HepG2 (cell line): Measurements from ENCODE around the gene OGFR. TPM values are rescaled to one million over a fixed set of nuclear protein-coding genes. Genes with fewer than 3 reads are reported as not detected.

ENCODE experiments used
- CERS6 ChIP-seq: sonication (generic); formaldehyde crosslinking; IDR thresholded peaks from 2 replicates; pipeline ENCODE4 v1.5.0; 2020; ENCODE audit warnings: missing genetic modification reagents
- DDIT3 ChIP-seq: sonication (generic); formaldehyde crosslinking; IDR thresholded peaks from 2 replicates; pipeline ENCODE4 v1.4.0; 2020; ENCODE audit warnings: mild to moderate bottlenecking, missing genetic modification reagents
- GFI1 ChIP-seq: sonication (generic); formaldehyde crosslinking; IDR thresholded peaks from 2 replicates; pipeline ENCODE4 v1.5.0; 2020; ENCODE audit warnings: missing genetic modification reagents, mild to moderate bottlenecking, borderline replicate concordance
- HMG20B ChIP-seq: conservative IDR thresholded peaks from 2 replicates; pipeline ENCODE4 v1.6.1; 2016; ENCODE audit warnings: missing genetic modification reagents, missing compliant biosample characterization
- NAIF1 ChIP-seq: sonication (generic); formaldehyde crosslinking; IDR thresholded peaks from 2 replicates; pipeline ENCODE4 v1.5.0; 2020; ENCODE audit warnings: mild to moderate bottlenecking, missing genetic modification reagents, borderline replicate concordance
- NFAT5 ChIP-seq: sonication (generic); formaldehyde crosslinking; IDR thresholded peaks from 2 replicates; pipeline ENCODE4 v1.4.0; 2020; ENCODE audit warnings: missing genetic modification reagents
- NFKBIZ ChIP-seq: IDR thresholded peaks from 2 replicates; pipeline ENCODE4 v1.6.1; 2018; ENCODE audit warnings: missing genetic modification reagents, missing compliant biosample characterization
- PHF8 ChIP-seq: sonication (generic); formaldehyde crosslinking; IDR thresholded peaks from 2 replicates; pipeline ENCODE4 v1.5.0; 2020; ENCODE audit warnings: missing genetic modification reagents
- SNAPC5 ChIP-seq: sonication (generic); formaldehyde crosslinking; IDR thresholded peaks from 2 replicates; pipeline ENCODE4 v1.8.1; 2023; ENCODE audit warnings: mild to moderate bottlenecking, missing genetic modification reagents, borderline replicate concordance
- STAT6 ChIP-seq: sonication (generic); formaldehyde crosslinking; IDR thresholded peaks from 2 replicates; pipeline ENCODE4 v1.4.0; 2020; ENCODE audit warnings: missing genetic modification reagents, mild to moderate bottlenecking, borderline replicate concordance
- TEF ChIP-seq: sonication (generic); formaldehyde crosslinking; IDR thresholded peaks from 2 replicates; pipeline ENCODE4 v1.5.0; 2020; ENCODE audit warnings: missing genetic modification reagents
- ZNF275 ChIP-seq: sonication (generic); formaldehyde crosslinking; IDR thresholded peaks from 2 replicates; pipeline ENCODE4 v1.8.0; 2022; ENCODE audit warnings: missing genetic modification reagents, mild to moderate bottlenecking, inconsistent platforms, borderline replicate concordance
- ZNF292 ChIP-seq: sonication (generic); formaldehyde crosslinking; IDR thresholded peaks from 2 replicates; pipeline ENCODE4 v1.8.1; 2022; ENCODE audit warnings: mild to moderate bottlenecking, low read depth, missing genetic modification reagents, borderline replicate concordance
- ZNF570 ChIP-seq: sonication (generic); formaldehyde crosslinking; IDR thresholded peaks from 2 replicates; pipeline ENCODE4 v1.4.0; 2020; ENCODE audit warnings: mild to moderate bottlenecking, missing genetic modification reagents, borderline replicate concordance
- ZNF841 ChIP-seq: sonication (generic); formaldehyde crosslinking; IDR thresholded peaks from 2 replicates; pipeline ENCODE4 v1.8.1; 2023; ENCODE audit warnings: missing genetic modification reagents, borderline replicate concordance
- polyA plus RNA-seq, 8 experiments: library from polyadenylated mRNA; depleted of rRNA in 3 of 8; stranded (reverse) in 7 of 8; unstranded in 1 of 8; fragments of >200 nt; fragmentation: Illumina TruSeq in 4 of 8; extraction: Trizol in 4 of 8; gene quantifications; 2 replicates each; pipeline versions ENCODE4 v1.2.1 to v1.2.3, GENCODE V29; 2011 to 2016; ENCODE audit warnings: low read depth in 4 of 8, missing spikeins in 1 of 8, mixed read lengths in 1 of 8; ENCODE audit not compliant: insufficient read depth in 1 of 8
- total RNA-seq, 5 experiments: library from RNA; depleted of rRNA; stranded (reverse); fragments of >200 nt; fragmentation: Illumina TruSeq; extraction: Trizol; gene quantifications; 2 replicates each; pipeline ENCODE4 v1.2.3, GENCODE V29; 2016; ENCODE audit warnings: low read depth in 1 of 5

OGFR gene
- total and polyA plus RNA-seq, 2 of the 13 experiments (the other 11 are each of a cell fraction or from before 2014, with no cell fraction given) = 47.7 to 81.8 TPM

GRCh38 chr20:62861726-62862336 lies 57.2 kb downstream of the OGFR start, which contains the start of gene TCFL5 (continued):
- peak; percentile 24; the same call in 1 of the 2 replicates for TF ChIP-seq CERS6 (CRISPR knock-in tag)
- no peak for TF ChIP-seq ZNF570 (CRISPR knock-in tag)
- TF ChIP-seq NFAT5 (CRISPR knock-in tag) = peak; percentile 94
- TF ChIP-seq NFKBIZ (CRISPR knock-in tag) = peak; percentile 96
- peak; percentile 69 for TF ChIP-seq ZNF275 (CRISPR knock-in tag)
- peak; percentile 83; the same call in 1 of the 2 replicates for TF ChIP-seq NAIF1
- no peak for TF ChIP-seq ZNF841 (CRISPR knock-in tag)
- TF ChIP-seq ZNF292 (CRISPR knock-in tag) = peak; percentile 81; the same call in 1 of the 2 replicates
- peak; percentile 82 for TF ChIP-seq TEF (CRISPR knock-in tag)
- TF ChIP-seq HMG20B (CRISPR knock-in tag) = peak; percentile 75; the same call in 1 of the 2 replicates
- TF ChIP-seq GFI1 (CRISPR knock-in tag) = peak; percentile 51; the same call in 1 of the 2 replicates
- no peak; the same call in none of the 2 replicates for TF ChIP-seq PHF8 (CRISPR knock-in tag)
- no peak for TF ChIP-seq DDIT3 (CRISPR knock-in tag)
- TF ChIP-seq SNAPC5 (CRISPR knock-in tag) = no peak
- no peak; the same call in 1 of the 2 replicates for TF ChIP-seq STAT6 (CRISPR knock-in tag)
